Calu3 (cell line): ENCODE data around the gene GLYATL1. TPM values are rescaled to one million over a fixed set of nuclear protein-coding genes. Genes with fewer than 3 reads are reported as not detected.

Experiments
- BruUV-seq: library from RNA; stranded (reverse); fragments of 400-500 nt; replicated peaks from 2 replicates; lab custom pipeline; 2021; lab: Mats Ljungman, UMichigan
- CTCF ChIA-PET: fragments of 300-600 bp; sonication (Branson Sonifier 250); formaldehyde crosslinking; loops from one replicate; lab custom pipeline; 2022; ENCODE audit warnings: antibody characterized with exemption; lab: Charles Lee
- DNase-seq: peaks from one replicate; pipeline ENCODE4 v3.0.0; 2022
- H3K27ac Mint-ChIP-seq: one replicate; pipeline ENCODE4 v1.8.0; 2022; ENCODE audit warnings: mixed read lengths; ENCODE audit not compliant: unreplicated experiment
- H3K27me3 Mint-ChIP-seq: one replicate; pipeline ENCODE4 v1.8.0; 2022; ENCODE audit warnings: mixed read lengths; ENCODE audit not compliant: unreplicated experiment
- H3K36me3 Mint-ChIP-seq: one replicate; pipeline ENCODE4 v1.8.0; 2022; ENCODE audit warnings: mild to moderate bottlenecking, moderate library complexity, mixed read lengths; ENCODE audit not compliant: insufficient read depth, unreplicated experiment
- H3K4me1 Mint-ChIP-seq: one replicate; pipeline ENCODE4 v1.8.0; 2022; ENCODE audit warnings: mild to moderate bottlenecking, low read depth, mixed read lengths; ENCODE audit not compliant: unreplicated experiment
- H3K4me3 Mint-ChIP-seq: one replicate; pipeline ENCODE4 v1.8.0; 2022; ENCODE audit warnings: mild to moderate bottlenecking, low read depth, moderate library complexity, mixed read lengths; ENCODE audit not compliant: unreplicated experiment
- H3K9me3 Mint-ChIP-seq: one replicate; pipeline ENCODE4 v1.8.0; 2022; ENCODE audit warnings: low read depth, mixed read lengths; ENCODE audit not compliant: unreplicated experiment
- CTCF ChIP-seq: fragments of 200-600 bp; IDR thresholded peaks from one replicate; pipeline ENCODE4 v1.8.0; 2022; ENCODE audit warnings: antibody characterized with exemption; ENCODE audit not compliant: unreplicated experiment
- intact Hi-C: fragments of 100-400 bp; cut with micrococcal nuclease; formaldehyde crosslinking; loops from one replicate; pipeline ENCODE4 v1.10.0; 2022; ENCODE audit not compliant: unreplicated experiment
- total RNA-seq: library from RNA; stranded (reverse); gene quantifications from 2 replicates; pipeline ENCODE4 v1.2.3, GENCODE V29; 2022

The GLYATL1 gene
- total RNA-seq, 1 experiment from 2014 or later = not detected

DNA sequence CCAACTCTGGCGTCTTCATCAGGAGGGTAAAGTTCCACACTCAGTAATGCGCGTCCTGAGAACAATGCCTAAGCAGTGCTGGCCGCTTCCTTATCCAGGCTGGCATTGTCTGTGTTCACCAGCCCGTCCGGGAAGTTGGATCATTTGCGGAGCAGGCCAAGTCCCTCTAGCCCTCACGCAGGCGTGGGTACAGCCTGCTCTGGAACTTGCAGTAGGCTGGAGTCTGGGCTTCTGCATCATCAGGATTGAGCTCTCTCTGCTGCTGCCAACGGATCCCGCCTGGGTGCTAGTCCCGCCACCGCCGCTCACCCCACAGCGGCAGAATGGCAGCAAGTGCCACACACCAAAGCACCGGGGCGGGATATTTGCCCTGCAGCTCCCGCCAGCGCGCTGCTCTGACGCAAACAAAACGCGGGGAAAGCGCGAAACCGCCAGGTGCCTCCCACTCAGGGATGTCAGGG, 29.0 kb downstream of the GLYATL1 start:
- Mint-ChIP-seq H3K27ac (no peak overlapping the region), H3K9me3 (peaks cover 2% of the 10 kb centered on the region), H3K4me1 (no peaks in the 10 kb centered on the region), H3K4me3 (no peak overlapping the region), H3K27me3 (peaks cover 67% of the 10 kb centered on the region), H3K36me3 (no peaks in the 10 kb centered on the region)
- BruUV-seq = no TSS peak
- intact Hi-C loops = no loop called here
- DNase-seq = peak; percentile 33
- CTCF ChIA-PET = interaction anchor here (0.7 kb wide), 1 partner anchor 561 kb away, joined by 4 read pairs; no protein-coding TSS in a partner anchor
- TF ChIP-seq CTCF = no peak

- no peak for DNase-seq
- Mint-ChIP-seq H3K4me3 (no peak overlapping the region), H3K4me1 (no peaks in the 10 kb centered on the region), H3K27me3 (peaks cover 9% of the 10 kb centered on the region), H3K36me3 (no peaks in the 10 kb centered on the region), H3K9me3 (peaks cover 4% of the 10 kb centered on the region), H3K27ac (no peak overlapping the region)
- intact Hi-C loops = no loop called here
- no TSS peak for BruUV-seq
- TF ChIP-seq CTCF = no peak
- CTCF ChIA-PET = no interaction called here
Observed at GRCh38 chr11:58977470-58977869, 38.2 kb downstream of the GLYATL1 start.

GRCh38 chr11:58979222-58979621, 39.9 kb downstream of the GLYATL1 start:
- H3K4me3 Mint-ChIP-seq = no peak overlapping the region
- CTCF ChIA-PET = interaction anchor here (0.6 kb wide), 1 partner anchor 1272 kb away, joined by 4 read pairs; no protein-coding TSS in a partner anchor
- no peak for DNase-seq
- H3K4me1 Mint-ChIP-seq = no peaks in the 10 kb centered on the region
- no peaks in the 10 kb centered on the region for H3K9me3 Mint-ChIP-seq
- no peaks in the 10 kb centered on the region for H3K27me3 Mint-ChIP-seq
- no peak for TF ChIP-seq CTCF
- H3K36me3 Mint-ChIP-seq = no peaks in the 10 kb centered on the region
- no TSS peak for BruUV-seq
- intact Hi-C loops = no loop called here
- no peak overlapping the region for H3K27ac Mint-ChIP-seq

- intact Hi-C loops = no loop called here
- Mint-ChIP-seq H3K27me3 (no peaks in the 10 kb centered on the region), H3K9me3 (no peaks in the 10 kb centered on the region), H3K36me3 (no peaks in the 10 kb centered on the region), H3K27ac (no peak overlapping the region), H3K4me1 (no peaks in the 10 kb centered on the region), H3K4me3 (no peak overlapping the region)
- CTCF ChIA-PET = no interaction called here
- no TSS peak for BruUV-seq
- no peak for DNase-seq
- no peak for TF ChIP-seq CTCF
Observed at GRCh38 chr11:58980159-58980843, 41.0 kb downstream of the GLYATL1 start.
